H1 (cell line): ENCODE data around the gene FKRP. TPM values are rescaled to one million over a fixed set of nuclear protein-coding genes. Genes with fewer than 3 reads are reported as not detected.

Experiments used
- CTCF ChIA-PET: fragments of 300-600 bp; sonication (Branson Sonifier 250); formaldehyde crosslinking; loops from one replicate; lab custom pipeline; 2021; ENCODE audit not compliant: partially characterized antibody; lab: Charles Lee
- POLR2A ChIA-PET: fragments of 300-600 bp; sonication (Branson Sonifier 250); formaldehyde crosslinking; loops from one replicate; lab custom pipeline; 2021; ENCODE audit warnings: inconsistent platforms; ENCODE audit not compliant: partially characterized antibody; lab: Charles Lee
- DNase-seq, 2 experiments: peaks; one replicate each; pipeline versions ENCODE4 v3.0.0 to v3.0.0-alpha.2; 2010 to 2022; ENCODE audit warnings: low spot score in 2 of 2, low read depth in 1 of 2, mixed read lengths in 1 of 2
- FAIRE-seq: peaks from 2 replicates; lab custom pipeline; 2011; peaks lifted over from hg19 to GRCh38; lab: Jason Lieb, UNC
- H2AFZ ChIP-seq: 2 replicates; pipeline ENCODE4 v1.8.1; 2012; ENCODE audit warnings: low read length, inconsistent platforms
- H2AK5ac ChIP-seq: 2 replicates; pipeline ENCODE4 v1.6.1; 2013; ENCODE audit warnings: low read depth, low read length
- H2BK120ac ChIP-seq: replicated peaks from 2 replicates; pipeline ENCODE3; 2013; ENCODE audit warnings: low read depth, low read length, inconsistent platforms
- H2BK12ac ChIP-seq: 2 replicates; pipeline ENCODE4 v1.6.1; 2013; ENCODE audit warnings: low read depth, low read length
- H2BK15ac ChIP-seq: 2 replicates; pipeline ENCODE4 v1.6.1; 2013; ENCODE audit warnings: low read length
- H2BK20ac ChIP-seq: 2 replicates; pipeline ENCODE4 v1.6.1; 2013; ENCODE audit warnings: low read length
- H2BK5ac ChIP-seq: 2 replicates; pipeline ENCODE4 v1.6.1; 2013; ENCODE audit warnings: low read depth, low read length
- H3K14ac ChIP-seq: 2 replicates; pipeline ENCODE4 v1.6.1; 2013; ENCODE audit warnings: inconsistent platforms; ENCODE audit not compliant: insufficient read length
- H3K18ac ChIP-seq: 2 replicates; pipeline ENCODE4 v1.6.1; 2013; ENCODE audit warnings: low read length; ENCODE audit errors: extremely low read depth
- H3K23ac ChIP-seq: 2 replicates; pipeline ENCODE4 v1.6.1; 2013; ENCODE audit warnings: inconsistent platforms; ENCODE audit not compliant: insufficient read length
- H3K23me2 ChIP-seq: 2 replicates; pipeline ENCODE4 v1.6.1; 2013; ENCODE audit warnings: low read depth, low read length
- H3K27ac ChIP-seq: 2 replicates; pipeline ENCODE4 v1.6.1; 2011; ENCODE audit warnings: low read depth, low read length, inconsistent platforms
- H3K27me3 ChIP-seq, 4 experiments: replicated peaks in 1 of 4; 1 replicate in 1 of 4; 2 replicates in 3 of 4; pipeline versions ENCODE4 v1.6.1 to v1.8.1; 2011 to 2013; ENCODE audit warnings: low read length in 3 of 4, mild to moderate bottlenecking in 3 of 4, inconsistent platforms in 2 of 4, mixed read lengths in 2 of 4, moderate library complexity in 1 of 4; ENCODE audit not compliant: control insufficient read depth in 3 of 4, insufficient read depth in 3 of 4; ENCODE audit errors: extremely low read depth in 1 of 4
- H3K36me3 ChIP-seq, 4 experiments: 2 replicates each; pipeline versions ENCODE4 v1.6.1 to v1.8.1; 2011 to 2013; ENCODE audit warnings: mild to moderate bottlenecking in 4 of 4, low read length in 3 of 4, moderate library complexity in 2 of 4, control low read depth in 1 of 4, inconsistent platforms in 1 of 4; ENCODE audit not compliant: insufficient read depth in 4 of 4, control insufficient read depth in 2 of 4
- H3K4ac ChIP-seq: replicated peaks from 2 replicates; pipeline ENCODE3; 2013; ENCODE audit warnings: low read length, low read depth, mixed read lengths, inconsistent platforms; ENCODE audit not compliant: insufficient read length
- H3K4me1 ChIP-seq, 4 experiments: replicated peaks in 1 of 4; 1 replicate in 1 of 4; 2 replicates in 3 of 4; pipeline versions ENCODE4 v1.6.1 to v1.8.1; 2011 to 2013; ENCODE audit warnings: low read length in 3 of 4, inconsistent platforms in 2 of 4, mixed read lengths in 1 of 4; ENCODE audit not compliant: insufficient read depth in 4 of 4, control insufficient read depth in 3 of 4
- H3K4me2 ChIP-seq, 2 experiments: 2 replicates each; pipeline versions ENCODE4 v1.6.1 to v1.8.1; 2011 to 2013; ENCODE audit warnings: low read depth in 2 of 2, low read length in 2 of 2, control low read depth in 1 of 2, inconsistent platforms in 1 of 2, mild to moderate bottlenecking in 1 of 2; ENCODE audit not compliant: insufficient read depth in 1 of 2
- H3K4me3 ChIP-seq, 4 experiments: fragments of 200-600, 300-600 bp in 1 of 4; sonication (generic), shearing (Covaris generic), sonication (Bioruptor Twin) in 1 of 4; 2 replicates each; pipeline versions ENCODE4 v1.5.1 to v1.8.1; 2011 to 2016; ENCODE audit warnings: low read length in 4 of 4, low read depth in 3 of 4, control low read depth in 2 of 4, inconsistent platforms in 2 of 4, mild to moderate bottlenecking in 2 of 4, mixed read lengths in 1 of 4, moderate library complexity in 1 of 4; ENCODE audit not compliant: insufficient read depth in 2 of 4; ENCODE audit errors: extremely low read depth in 1 of 4
- H3K56ac ChIP-seq: replicated peaks from 2 replicates; pipeline ENCODE3; 2013; ENCODE audit warnings: low read depth, mild to moderate bottlenecking, mixed read lengths, low read length, inconsistent platforms; ENCODE audit not compliant: insufficient read length
- H3K79me1 ChIP-seq: 2 replicates; pipeline ENCODE4 v1.6.1; 2013; ENCODE audit warnings: low read depth, low read length, control low read depth
- H3K79me2 ChIP-seq, 2 experiments: 2 replicates each; pipeline versions ENCODE4 v1.6.1 to v1.8.1; 2012 to 2013; ENCODE audit warnings: low read length in 2 of 2, mild to moderate bottlenecking in 2 of 2, inconsistent platforms in 1 of 2; ENCODE audit not compliant: insufficient read depth in 2 of 2, control insufficient read depth in 1 of 2
- H3K9ac ChIP-seq, 4 experiments: replicated peaks in 1 of 4; 1 replicate in 1 of 4; 2 replicates in 3 of 4; pipeline versions ENCODE4 v1.6.1 to v1.8.1; 2011 to 2013; ENCODE audit warnings: low read depth in 3 of 4, low read length in 3 of 4, control low read depth in 2 of 4, mild to moderate bottlenecking in 2 of 4, moderate library complexity in 2 of 4, inconsistent platforms in 1 of 4; ENCODE audit errors: extremely low read depth in 1 of 4
- H3K9me3 ChIP-seq, 2 experiments: 2 replicates each; pipeline versions ENCODE4 v1.6.1 to v1.8.1; 2012 to 2013; ENCODE audit warnings: mild to moderate bottlenecking in 2 of 2, moderate library complexity in 2 of 2, control low read depth in 1 of 2, inconsistent platforms in 1 of 2, low read depth in 1 of 2, low read length in 1 of 2, mixed read lengths in 1 of 2; ENCODE audit not compliant: insufficient read depth in 2 of 2
- H4K20me1 ChIP-seq, 2 experiments: replicated peaks in 1 of 2; 2 replicates each; pipeline versions ENCODE3 to v1.8.1; 2011 to 2013; ENCODE audit warnings: inconsistent platforms in 2 of 2, low read length in 2 of 2, mild to moderate bottlenecking in 1 of 2; ENCODE audit not compliant: insufficient read depth in 2 of 2, control insufficient read depth in 1 of 2
- H4K5ac ChIP-seq: 2 replicates; pipeline ENCODE4 v1.6.1; 2013; ENCODE audit warnings: low read length, low read depth, mixed read lengths, inconsistent platforms; ENCODE audit not compliant: insufficient read length
- H4K8ac ChIP-seq: 2 replicates; pipeline ENCODE4 v1.8.0; 2013; ENCODE audit warnings: mild to moderate bottlenecking, moderate library complexity, low read length, inconsistent platforms; ENCODE audit not compliant: insufficient read depth; ENCODE audit errors: extremely low read depth
- H4K91ac ChIP-seq: replicated peaks from 2 replicates; pipeline ENCODE3; 2013; ENCODE audit warnings: low read length, mixed read lengths, inconsistent platforms; ENCODE audit not compliant: insufficient read length
- BACH1 ChIP-seq: IDR thresholded peaks from 2 replicates; pipeline ENCODE4 v1.6.1; 2012; ENCODE audit warnings: low read length, improper control_type of control experiment
- HDAC6 ChIP-seq: IDR thresholded peaks from one replicate; pipeline ENCODE4 v1.7.1; 2012; ENCODE audit warnings: low read depth, mild to moderate bottlenecking, inconsistent platforms, low read length, moderate library complexity
- JUN ChIP-seq: IDR thresholded peaks from 2 replicates; pipeline ENCODE4 v1.6.1; 2011; ENCODE audit warnings: low read depth, mild to moderate bottlenecking, improper control_type of control experiment, low read length
- KDM1A ChIP-seq: fragments of 200-600, 300-600 bp; sonication (generic); IDR thresholded peaks from 2 replicates; pipeline ENCODE4 v1.7.1; 2016; ENCODE audit warnings: mild to moderate bottlenecking, low read length, borderline replicate concordance
- KDM5A ChIP-seq: fragments of 200-600 bp; IDR thresholded peaks from 2 replicates; pipeline ENCODE4 v1.7.1; 2012; ENCODE audit warnings: mild to moderate bottlenecking, low read length, inconsistent platforms, mixed read lengths
- POLR2A ChIP-seq, 2 experiments: IDR thresholded peaks; 1 replicate in 1 of 2; 2 replicates in 1 of 2; pipeline ENCODE4 v1.6.1; 2011; ENCODE audit warnings: low read depth in 2 of 2, low read length in 2 of 2, mild to moderate bottlenecking in 2 of 2; ENCODE audit errors: control extremely low read depth in 1 of 2
- POU5F1 ChIP-seq: IDR thresholded peaks from 2 replicates; pipeline ENCODE4 v1.6.1; 2011; ENCODE audit warnings: low read depth, mild to moderate bottlenecking, low read length, moderate library complexity
- SIN3A ChIP-seq, 2 experiments: IDR thresholded peaks in 1 of 2; conservative IDR thresholded peaks in 1 of 2; 2 replicates each; pipeline ENCODE4 v1.6.1; 2011 to 2012; ENCODE audit warnings: low read length in 2 of 2, improper control_type of control experiment in 1 of 2, low read depth in 1 of 2, mild to moderate bottlenecking in 1 of 2
- YY1 ChIP-seq: IDR thresholded peaks from 2 replicates; pipeline ENCODE4 v1.6.1; 2011; ENCODE audit warnings: low read depth, mild to moderate bottlenecking, low read length
- WGBS, 2 experiments: shearing (Covaris generic) in 1 of 2; methylation state at CpG; one replicate each; pipeline versions ENCODE4 v1.1.6 to v1.1.7; 2013 to 2015; ENCODE audit warnings: low lambda C conversion rate in 2 of 2, mixed read lengths in 2 of 2, inconsistent platforms in 1 of 2, low coverage in 1 of 2, missing lambda C conversion rate in 1 of 2; ENCODE audit not compliant: insufficient replicate concordance in 2 of 2, insufficient coverage in 1 of 2, insufficient read length in 1 of 2; ENCODE audit errors: extremely low coverage in 1 of 2, missing lambda C conversion rate in 1 of 2; 5-methylcytosine and 5-hydroxymethylcytosine counted together
- polyA plus RNA-seq, 7 experiments: library from polyadenylated mRNA; depleted of rRNA in 3 of 7; stranded (reverse) in 5 of 7; unstranded in 2 of 7; fragments of >200 nt in 5 of 7; fragments of 200-250 nt in 2 of 7; gene quantifications; 1 replicate in 5 of 7; 2 replicates in 1 of 7; 4 replicates in 1 of 7; pipeline versions ENCODE4 v1.2.1 to v1.2.3, GENCODE V29; 2011 to 2013; ENCODE audit warnings: missing spikeins in 2 of 7, mixed read lengths in 2 of 7
- total RNA-seq: library from RNA; stranded (reverse); fragmentation: NEBNext Ultra II Directional; extraction: Animal tissue kit (Norgen Biotek cat#: 25700); gene quantifications from 2 replicates; pipeline ENCODE4 v1.2.1, GENCODE V29; 2021

The FKRP gene
- total and polyA plus RNA-seq, 2 of the 8 experiments (the other 6 are each of a cell fraction or from before 2014, with no cell fraction given): 17.1 to 24.4 TPM

DNA sequence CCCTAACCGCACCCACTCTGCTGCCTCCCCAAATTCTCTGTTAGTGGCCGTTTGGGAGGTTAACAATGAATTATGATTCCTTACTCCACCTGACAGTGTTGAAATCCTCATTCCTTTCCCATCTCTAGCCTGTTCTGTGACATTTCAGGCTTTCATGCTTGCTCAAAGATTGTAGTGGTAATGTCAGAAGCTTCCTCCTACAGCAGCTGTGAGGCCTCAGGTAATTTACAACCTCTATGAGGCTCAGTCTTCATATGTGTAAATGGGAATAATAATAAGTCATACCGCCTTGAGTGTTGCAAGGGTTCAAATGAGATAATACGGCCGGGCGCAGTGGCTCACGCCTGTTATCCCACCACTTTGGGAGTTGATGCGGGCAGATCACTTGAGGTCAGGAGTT lies 43.5 kb downstream of the FKRP start:
- Histone ChIP-seq H4K5ac (no peak overlapping the region), H2AK5ac (no peak overlapping the region; the same call in 1 of the 2 replicates), H3K79me1 (peaks cover 2% of the 10 kb centered on the region; the same call in 1 of the 2 replicates), H3K27me3 (no peaks in the 10 kb centered on the region; a peak in 1 of 7 replicates), H2BK20ac (0 out of 2 replicates have a peak overlapping the region, but pooled peaks have one; percentile 43), H4K91ac (no peak overlapping the region), H3K23me2 (peaks cover 15% of the 10 kb centered on the region), H3K4me3 (no peak overlapping the region), H2BK15ac (peak overlapping the region; percentile 90; the same call in 1 of the 2 replicates), H2AFZ (no peak overlapping the region), H3K56ac (no peak overlapping the region), H2BK120ac (peak overlapping the region; percentile 64), H3K14ac (no peak overlapping the region), H2BK5ac (no peak overlapping the region; the same call in 1 of the 2 replicates), H3K36me3 (peaks cover 4 to 15% (median 5%) of the 10 kb centered on the region in 4 experiments; a peak in 6 of 8 replicates), H3K4me2 (0 out of 4 replicates have a peak overlapping the region, but pooled peaks of 1 of the 2 experiments have one; percentile 98), H3K79me2 (peaks cover 29 to 40% of the 10 kb centered on the region in 2 experiments), H3K27ac (no peak overlapping the region), H3K4ac (peak overlapping the region; percentile 53), H3K9ac (no peak overlapping the region), H4K20me1 (peaks cover 3 to 19% of the 10 kb centered on the region in 2 experiments), H3K4me1 (peaks cover 0 to 9% (median 6%) of the 10 kb centered on the region in 4 experiments; a peak in 5 of 7 replicates), H4K8ac (no peak overlapping the region; the same call in 1 of the 2 replicates), H2BK12ac (peak overlapping the region; percentile 75), H3K23ac (no peak overlapping the region), H3K9me3 (no peaks in the 10 kb centered on the region), H3K18ac (no peak overlapping the region; the same call in 1 of the 2 replicates)
- FAIRE-seq (no peak), DNase-seq (no peak)
- TF ChIP-seq BACH1: no peak
- TF ChIP-seq KDM5A: no peak
- no peak for TF ChIP-seq POLR2A (IDR thresholded peaks at IDR 0.05; ENCODE audit: control extremely low read depth in 1 of 2, low read depth in 2 of 2, low read length in 2 of 2)
- TF ChIP-seq HDAC6: no peak
- no peak for TF ChIP-seq POU5F1
- no peak for TF ChIP-seq SIN3A (conservative IDR thresholded peaks at IDR 0.05 in 1 of 2, IDR thresholded peaks at IDR 0.05 in 1 of 2; ENCODE audit: low read depth in 1 of 2, low read length in 2 of 2)
- TF ChIP-seq KDM1A: no peak
- no peak for TF ChIP-seq YY1
- no peak for TF ChIP-seq JUN
- CTCF ChIA-PET: interaction anchor here (1.3 to 2.4 kb wide), 5 partner anchors 22 to 201 kb away, joined by 7 to 8 read pairs (median 7); no protein-coding TSS in a partner anchor
- 88% methylated on average over 8 of the region's 8 CpGs; no CpG with 5 or more reads in 1 of the 2 experiments for WGBS, 2 experiments
- POLR2A ChIA-PET: interaction anchor here (0.7 to 18.4 kb wide), 24 partner anchors 8 to 368 kb away, joined by 3 to 333 read pairs (median 12); partner anchors contain the start of genes AP2S1 and ARHGAP35
